ENCODE data around the gene SSBP4.

Gene SSBP4

DNA sequence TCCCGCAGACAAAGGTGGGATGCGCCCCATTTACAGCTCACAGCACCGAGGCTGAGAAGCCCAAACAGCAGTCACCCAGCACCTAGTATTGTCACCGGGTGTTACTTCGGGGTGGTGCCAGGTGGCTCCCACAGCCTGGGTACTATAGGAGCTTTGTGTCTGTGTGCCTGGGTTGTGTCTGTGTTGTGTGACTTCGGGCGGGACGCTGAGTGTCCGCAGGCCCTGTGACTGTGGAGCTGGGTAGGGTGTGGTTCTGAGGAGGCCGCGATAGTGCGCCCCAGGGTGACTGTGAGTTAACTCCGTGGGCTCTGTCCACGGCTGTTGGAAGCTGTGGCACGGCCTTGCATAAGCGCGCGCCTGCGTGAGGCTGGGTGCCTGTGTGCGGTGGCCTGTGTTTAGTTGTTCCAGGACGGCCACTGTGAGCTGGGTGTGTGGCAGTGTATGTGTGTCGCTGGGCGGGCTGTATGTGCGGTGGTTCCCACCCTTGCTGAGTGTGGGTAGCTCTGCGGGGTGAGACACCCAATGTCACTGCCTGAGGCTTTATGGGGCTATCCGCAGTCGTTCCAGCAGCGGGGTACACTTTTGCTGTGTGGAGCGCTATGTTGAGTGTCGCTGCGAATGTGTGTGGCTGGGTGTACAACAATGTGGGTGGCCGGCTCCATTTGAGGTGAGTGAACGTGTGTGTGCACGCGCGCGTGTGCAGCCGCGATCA is 559 bp upstream of the SSBP4 start:
- no peak for TF ChIP-seq ZFX (IDR thresholded peaks at IDR 0.05; ENCODE audit: borderline replicate concordance)
- TF ChIP-seq, protein P1, sequence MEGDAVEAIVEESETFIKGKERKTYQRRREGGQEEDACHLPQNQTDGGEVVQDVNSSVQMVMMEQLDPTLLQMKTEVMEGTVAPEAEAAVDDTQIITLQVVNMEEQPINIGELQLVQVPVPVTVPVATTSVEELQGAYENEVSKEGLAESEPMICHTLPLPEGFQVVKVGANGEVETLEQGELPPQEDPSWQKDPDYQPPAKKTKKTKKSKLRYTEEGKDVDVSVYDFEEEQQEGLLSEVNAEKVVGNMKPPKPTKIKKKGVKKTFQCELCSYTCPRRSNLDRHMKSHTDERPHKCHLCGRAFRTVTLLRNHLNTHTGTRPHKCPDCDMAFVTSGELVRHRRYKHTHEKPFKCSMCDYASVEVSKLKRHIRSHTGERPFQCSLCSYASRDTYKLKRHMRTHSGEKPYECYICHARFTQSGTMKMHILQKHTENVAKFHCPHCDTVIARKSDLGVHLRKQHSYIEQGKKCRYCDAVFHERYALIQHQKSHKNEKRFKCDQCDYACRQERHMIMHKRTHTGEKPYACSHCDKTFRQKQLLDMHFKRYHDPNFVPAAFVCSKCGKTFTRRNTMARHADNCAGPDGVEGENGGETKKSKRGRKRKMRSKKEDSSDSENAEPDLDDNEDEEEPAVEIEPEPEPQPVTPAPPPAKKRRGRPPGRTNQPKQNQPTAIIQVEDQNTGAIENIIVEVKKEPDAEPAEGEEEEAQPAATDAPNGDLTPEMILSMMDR (IDR thresholded peaks at IDR 0.05) = no peak
- H3K27ac ChIP-seq = peak overlapping the region; percentile 90

DNA sequence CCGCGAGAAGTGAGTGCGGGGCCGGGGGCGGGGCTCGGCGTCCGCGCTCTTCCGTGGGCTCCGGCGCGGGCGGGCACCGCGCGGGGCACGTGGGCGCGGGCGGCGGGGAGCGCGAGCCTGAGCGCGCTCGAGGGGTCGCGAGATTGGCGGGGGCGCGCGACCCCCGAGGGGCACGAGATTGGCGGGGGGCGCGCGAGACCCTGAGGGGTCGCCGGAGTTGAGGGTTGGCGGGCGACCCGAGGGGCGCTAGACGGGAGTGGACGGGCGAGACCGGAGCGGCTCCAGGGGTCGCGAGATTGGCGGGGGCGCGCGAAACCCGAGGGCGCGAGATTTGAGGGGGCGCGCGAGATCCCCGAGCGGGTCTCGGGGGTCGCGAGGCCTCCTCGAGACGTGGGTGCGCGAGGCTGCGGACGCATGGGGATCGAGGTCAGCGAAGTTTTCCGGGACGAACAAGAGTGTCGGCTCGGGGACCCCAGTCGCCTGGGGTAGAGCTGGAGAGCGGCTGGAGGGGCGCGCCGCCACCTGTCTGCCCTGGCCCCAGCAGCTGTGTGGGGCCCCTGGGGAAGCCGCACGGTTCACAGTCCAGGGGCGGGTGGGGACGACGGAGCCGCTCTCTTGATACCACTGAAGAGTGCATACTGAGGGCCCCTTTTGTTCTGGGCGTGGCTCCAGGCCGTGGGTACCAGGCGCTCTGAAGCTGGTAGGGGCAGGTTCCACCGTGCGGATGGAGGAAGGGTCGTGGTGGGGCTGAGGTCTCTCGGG is 682 bp downstream of the SSBP4 start:
- TF ChIP-seq, protein P1 (IDR thresholded peaks at IDR 0.05) = peak; percentile 35
- no peak for TF ChIP-seq ZFX (IDR thresholded peaks at IDR 0.05; ENCODE audit: borderline replicate concordance)
- H3K27ac ChIP-seq = peak overlapping the region; percentile 90

DNA sequence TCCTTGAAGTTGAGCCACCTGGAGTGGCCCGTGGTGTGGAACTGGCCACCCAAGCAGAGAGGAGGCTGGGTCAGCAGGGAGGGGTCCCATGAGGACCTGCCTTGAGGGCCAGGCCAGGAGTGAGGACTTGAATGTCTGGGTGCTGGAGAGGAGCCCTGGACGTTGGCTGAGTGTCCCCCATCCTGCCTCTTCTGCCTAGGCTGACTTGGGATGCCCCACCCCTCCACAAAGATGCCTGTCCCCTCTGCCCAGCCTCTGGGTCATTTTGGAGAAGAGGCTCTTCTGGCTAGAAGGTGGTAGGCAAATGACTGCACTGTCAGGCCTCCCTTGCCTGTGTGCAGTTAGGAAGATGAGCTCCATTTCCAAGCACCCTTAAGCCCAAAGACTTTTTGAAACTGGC is 1.7 kb downstream of the SSBP4 start:
- peak overlapping the region; percentile 90 for H3K27ac ChIP-seq
- TF ChIP-seq, protein P1 (IDR thresholded peaks at IDR 0.05) = no peak
- no peak for TF ChIP-seq ZFX (IDR thresholded peaks at IDR 0.05; ENCODE audit: borderline replicate concordance)

DNA sequence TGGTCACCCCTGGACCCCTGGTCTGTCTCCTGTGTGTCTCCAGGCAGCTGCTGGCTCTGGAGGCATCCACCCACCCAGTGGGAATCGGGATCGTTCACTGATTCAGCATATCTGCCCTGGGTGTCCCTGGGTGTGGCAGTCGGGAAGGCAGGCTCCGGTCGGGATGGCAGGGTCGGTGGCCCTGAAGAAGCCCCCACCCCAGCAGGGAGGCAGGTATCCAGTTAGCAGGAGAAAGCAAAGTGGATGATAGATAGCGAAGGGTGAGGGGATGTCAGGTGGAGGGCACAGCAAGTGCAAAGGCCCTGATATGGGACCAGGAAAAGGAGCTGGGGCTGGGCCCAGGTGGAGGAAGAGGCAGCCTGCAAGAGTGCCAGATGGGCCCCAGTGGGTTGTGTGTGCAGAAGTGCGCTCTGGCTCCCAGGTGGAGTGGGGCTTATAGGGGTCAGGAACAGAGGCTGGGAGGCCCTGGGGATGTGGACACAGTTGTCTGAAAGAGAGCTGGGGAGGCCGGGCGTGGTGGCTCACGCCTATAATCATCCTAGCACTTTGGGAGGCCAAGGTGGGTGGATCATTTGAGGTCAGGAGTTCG is 2.3 kb downstream of the SSBP4 start:
- peak overlapping the region; percentile 90 for H3K27ac ChIP-seq
- TF ChIP-seq, protein P1 (IDR thresholded peaks at IDR 0.05) = no peak
- no peak for TF ChIP-seq ZFX (IDR thresholded peaks at IDR 0.05; ENCODE audit: borderline replicate concordance)

DNA sequence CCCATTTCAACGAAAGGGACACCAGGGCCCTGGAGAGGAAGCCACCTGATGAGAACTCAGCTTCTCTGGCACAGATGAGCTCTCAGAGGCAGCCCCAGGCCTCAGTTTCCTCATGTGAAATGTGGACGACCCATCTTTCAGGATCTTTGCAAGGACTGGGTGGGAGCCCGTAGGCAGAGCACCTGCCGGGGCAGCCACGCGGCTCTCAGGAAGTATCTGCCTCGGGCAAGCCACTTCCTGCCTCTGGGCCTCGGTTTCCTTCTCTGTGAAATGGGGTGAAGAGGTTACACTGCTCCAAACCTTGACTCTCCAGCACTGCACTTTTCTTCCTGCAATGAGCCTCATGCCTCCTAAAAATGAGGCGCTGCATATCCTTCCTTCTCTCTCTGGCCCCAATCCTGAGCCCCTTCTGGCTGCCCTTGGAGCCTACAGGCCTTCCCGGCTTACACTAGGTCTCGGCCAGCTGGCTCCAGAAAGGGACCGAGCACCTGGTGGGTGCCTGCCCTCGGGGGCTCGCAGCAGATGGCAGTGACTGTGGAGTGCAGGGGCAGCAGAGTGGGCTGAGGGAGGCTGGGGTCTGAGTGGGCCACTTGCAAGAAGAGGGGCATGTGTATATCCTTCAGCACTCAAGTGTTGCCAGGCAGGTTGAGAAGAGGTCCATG is 3.5 kb downstream of the SSBP4 start:
- H3K27ac ChIP-seq = peak overlapping the region; percentile 18; the same call in 1 of the 2 replicates

DNA sequence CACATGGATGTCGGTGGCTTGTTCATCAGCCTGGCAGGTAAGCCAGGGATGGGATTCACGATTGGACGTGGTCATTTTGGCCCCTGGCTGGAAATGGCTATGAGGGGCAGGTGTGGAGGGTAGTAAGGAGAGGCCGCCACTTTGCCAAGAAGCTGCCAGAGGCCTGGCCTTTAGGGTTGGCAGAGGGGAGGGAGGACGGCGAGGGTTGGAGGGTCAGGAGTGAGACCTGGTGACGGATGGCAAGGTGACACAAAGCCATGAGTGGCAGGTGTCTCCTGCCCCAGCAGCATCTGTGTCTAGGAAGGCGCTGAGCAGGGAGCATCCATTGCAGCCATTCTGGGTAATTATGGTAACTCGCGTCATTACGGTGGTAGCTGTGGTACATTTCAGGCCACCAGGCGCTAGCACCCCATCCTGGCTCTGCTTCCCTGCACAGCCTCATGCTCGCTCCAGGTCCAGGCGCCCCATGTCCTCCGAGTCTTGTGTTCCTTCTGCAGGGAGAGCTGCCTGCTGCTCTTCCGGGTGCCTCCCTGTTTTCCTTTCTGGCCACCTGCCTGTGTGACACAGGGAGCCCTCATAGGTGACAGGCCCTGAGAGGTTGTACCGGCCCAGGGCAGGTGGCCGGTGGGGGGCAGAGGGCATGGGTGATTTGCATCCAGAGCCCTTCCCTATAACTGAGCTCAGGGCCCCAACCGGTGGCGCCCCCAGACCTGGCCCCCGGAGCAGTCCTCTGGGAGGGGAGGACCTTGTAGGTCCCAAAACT is 4.2 kb downstream of the SSBP4 start:
- H3K27ac ChIP-seq = 0 out of 2 replicates have a peak overlapping the region, but pooled peaks have one; percentile 18
- TF ChIP-seq, protein P1 (IDR thresholded peaks at IDR 0.05) = no peak
- TF ChIP-seq ZFX (IDR thresholded peaks at IDR 0.05; ENCODE audit: borderline replicate concordance) = no peak

More for the DNA sequence above, 3.5 kb downstream of the SSBP4 start:
- TF ChIP-seq, protein P1 (IDR thresholded peaks at IDR 0.05) = no peak
- TF ChIP-seq ZFX (IDR thresholded peaks at IDR 0.05; ENCODE audit: borderline replicate concordance) = no peak
